Calu3 (cell line): ENCODE data around the gene KCNAB1. TPM values are rescaled to one million over a fixed set of nuclear protein-coding genes. Genes with fewer than 3 reads are reported as not detected.

Experiments used
- BruUV-seq: library from RNA; stranded (reverse); fragments of 400-500 nt; replicated peaks from 2 replicates; lab custom pipeline; 2021; lab: Mats Ljungman, UMichigan
- CTCF ChIA-PET: fragments of 300-600 bp; sonication (Branson Sonifier 250); formaldehyde crosslinking; loops from one replicate; lab custom pipeline; 2022; ENCODE audit warnings: antibody characterized with exemption; lab: Charles Lee
- DNase-seq: peaks from one replicate; pipeline ENCODE4 v3.0.0; 2022
- H3K27ac Mint-ChIP-seq: one replicate; pipeline ENCODE4 v1.8.0; 2022; ENCODE audit warnings: mixed read lengths; ENCODE audit not compliant: unreplicated experiment
- H3K27me3 Mint-ChIP-seq: one replicate; pipeline ENCODE4 v1.8.0; 2022; ENCODE audit warnings: mixed read lengths; ENCODE audit not compliant: unreplicated experiment
- H3K36me3 Mint-ChIP-seq: one replicate; pipeline ENCODE4 v1.8.0; 2022; ENCODE audit warnings: mild to moderate bottlenecking, moderate library complexity, mixed read lengths; ENCODE audit not compliant: insufficient read depth, unreplicated experiment
- H3K4me1 Mint-ChIP-seq: one replicate; pipeline ENCODE4 v1.8.0; 2022; ENCODE audit warnings: mild to moderate bottlenecking, low read depth, mixed read lengths; ENCODE audit not compliant: unreplicated experiment
- H3K4me3 Mint-ChIP-seq: one replicate; pipeline ENCODE4 v1.8.0; 2022; ENCODE audit warnings: mild to moderate bottlenecking, low read depth, moderate library complexity, mixed read lengths; ENCODE audit not compliant: unreplicated experiment
- H3K9me3 Mint-ChIP-seq: one replicate; pipeline ENCODE4 v1.8.0; 2022; ENCODE audit warnings: low read depth, mixed read lengths; ENCODE audit not compliant: unreplicated experiment
- CTCF ChIP-seq: fragments of 200-600 bp; IDR thresholded peaks from one replicate; pipeline ENCODE4 v1.8.0; 2022; ENCODE audit warnings: antibody characterized with exemption; ENCODE audit not compliant: unreplicated experiment
- intact Hi-C: fragments of 100-400 bp; cut with micrococcal nuclease; formaldehyde crosslinking; loops from one replicate; pipeline ENCODE4 v1.10.0; 2022; ENCODE audit not compliant: unreplicated experiment
- total RNA-seq: library from RNA; stranded (reverse); gene quantifications from 2 replicates; pipeline ENCODE4 v1.2.3, GENCODE V29; 2022

The KCNAB1 gene
- total RNA-seq, 1 experiment from 2014 or later: 1.6 TPM

- CTCF ChIA-PET: interaction anchor here (2.3 kb wide), 1 partner anchor 17 kb away, joined by 12 read pairs; no protein-coding TSS in a partner anchor
- Mint-ChIP-seq H3K4me1 (peaks cover 17% of the 10 kb centered on the region), H3K27ac (no peak overlapping the region), H3K4me3 (no peak overlapping the region), H3K36me3 (no peaks in the 10 kb centered on the region), H3K27me3 (no peaks in the 10 kb centered on the region), H3K9me3 (no peaks in the 10 kb centered on the region)
- no peak for DNase-seq
- no peak for TF ChIP-seq CTCF
- BruUV-seq: no TSS peak
- intact Hi-C loops: loop anchor here (2.0 kb wide), 1 partner anchor 25 kb away; no protein-coding TSS in a partner anchor
These were observed 353.0 kb downstream of the KCNAB1 start for GRCh38 chr3:156473341-156473740.

GRCh38 chr3:156474560-156475389 is 354.4 kb downstream of the KCNAB1 start:
- Mint-ChIP-seq H3K9me3 (no peaks in the 10 kb centered on the region), H3K36me3 (no peaks in the 10 kb centered on the region), H3K4me3 (no peak overlapping the region), H3K27ac (no peak overlapping the region), H3K27me3 (no peaks in the 10 kb centered on the region), H3K4me1 (peaks cover 17% of the 10 kb centered on the region)
- no TSS peak for BruUV-seq
- peak; percentile 53 for TF ChIP-seq CTCF
- intact Hi-C loops: no loop called here
- CTCF ChIA-PET: interaction anchor here (0.9 to 2.3 kb wide), 3 partner anchors 18 to 28 kb away, joined by 3 to 12 read pairs (median 6); no protein-coding TSS in a partner anchor
- DNase-seq: no peak

- CTCF ChIA-PET: interaction anchor here (0.8 kb wide), 1 partner anchor 27 kb away, joined by 3 read pairs; no protein-coding TSS in a partner anchor
- intact Hi-C loops: no loop called here
- no peak for DNase-seq
- Mint-ChIP-seq H3K27me3 (no peaks in the 10 kb centered on the region), H3K4me3 (no peak overlapping the region), H3K9me3 (no peaks in the 10 kb centered on the region), H3K27ac (no peak overlapping the region), H3K4me1 (peaks cover 3% of the 10 kb centered on the region), H3K36me3 (no peaks in the 10 kb centered on the region)
- TF ChIP-seq CTCF: no peak
- BruUV-seq: no TSS peak
These were observed 356.9 kb downstream of the KCNAB1 start for GRCh38 chr3:156477323-156477722.

- CTCF ChIA-PET: no interaction called here
- Mint-ChIP-seq H3K4me1 (peaks cover 16% of the 10 kb centered on the region), H3K27ac (no peak overlapping the region), H3K36me3 (no peaks in the 10 kb centered on the region), H3K9me3 (no peaks in the 10 kb centered on the region), H3K27me3 (no peaks in the 10 kb centered on the region), H3K4me3 (no peak overlapping the region)
- BruUV-seq: no TSS peak
- TF ChIP-seq CTCF: no peak
- no peak for DNase-seq
- intact Hi-C loops: no loop called here
These were observed 358.5 kb downstream of the KCNAB1 start for GRCh38 chr3:156478891-156479290.
